Measurements from ENCODE around the gene CDC14B.

- TF ChIP-seq RAD21 (IDR thresholded peaks at IDR 0.05; ENCODE audit: low read depth) (no peak), EP300 (IDR thresholded peaks at IDR 0.05; ENCODE audit: borderline replicate concordance) (no peak), USF1 (IDR thresholded peaks at IDR 0.05) (no peak), NFIC (IDR thresholded peaks at IDR 0.05) (no peak), YY1 (IDR thresholded peaks at IDR 0.05; ENCODE audit: low read depth) (no peak), FOXM1 (IDR thresholded peaks at IDR 0.05; ENCODE audit: borderline replicate concordance, low read depth) (no peak), REST (IDR thresholded peaks at IDR 0.05; ENCODE audit: low read depth) (no peak), ZBTB7A (IDR thresholded peaks at IDR 0.05; ENCODE audit: low read depth) (no peak), TAF1 (IDR thresholded peaks at IDR 0.05; ENCODE audit: low read depth) (no peak), CREB1 (IDR thresholded peaks at IDR 0.05; ENCODE audit: low read depth) (no peak), CEBPB (IDR thresholded peaks at IDR 0.05) (no peak), MAX (IDR thresholded peaks at IDR 0.05) (no peak), TEAD4 (IDR thresholded peaks at IDR 0.05) (no peak)
Measured at GRCh38 chr9:96514108-96514799, 105.4 kb downstream of the CDC14B start.
